HG03575 (cell line): ENCODE results near the gene CYB5RL.
"Not testable (repeated sequence)": the region's sequence is repeated elsewhere in the genome, so short reads cannot be mapped to it uniquely, and the experiment has no call there.

ENCODE experiments used
- ATAC-seq: cut with Tn5 transposase; IDR thresholded peaks from one replicate; pipeline ENCODE4 v1.9.1; 2021; ENCODE audit not compliant: unreplicated experiment, insufficient number of reproducible peaks, low FRiP score; ENCODE audit errors: extremely low read depth

Gene CYB5RL

DNA sequence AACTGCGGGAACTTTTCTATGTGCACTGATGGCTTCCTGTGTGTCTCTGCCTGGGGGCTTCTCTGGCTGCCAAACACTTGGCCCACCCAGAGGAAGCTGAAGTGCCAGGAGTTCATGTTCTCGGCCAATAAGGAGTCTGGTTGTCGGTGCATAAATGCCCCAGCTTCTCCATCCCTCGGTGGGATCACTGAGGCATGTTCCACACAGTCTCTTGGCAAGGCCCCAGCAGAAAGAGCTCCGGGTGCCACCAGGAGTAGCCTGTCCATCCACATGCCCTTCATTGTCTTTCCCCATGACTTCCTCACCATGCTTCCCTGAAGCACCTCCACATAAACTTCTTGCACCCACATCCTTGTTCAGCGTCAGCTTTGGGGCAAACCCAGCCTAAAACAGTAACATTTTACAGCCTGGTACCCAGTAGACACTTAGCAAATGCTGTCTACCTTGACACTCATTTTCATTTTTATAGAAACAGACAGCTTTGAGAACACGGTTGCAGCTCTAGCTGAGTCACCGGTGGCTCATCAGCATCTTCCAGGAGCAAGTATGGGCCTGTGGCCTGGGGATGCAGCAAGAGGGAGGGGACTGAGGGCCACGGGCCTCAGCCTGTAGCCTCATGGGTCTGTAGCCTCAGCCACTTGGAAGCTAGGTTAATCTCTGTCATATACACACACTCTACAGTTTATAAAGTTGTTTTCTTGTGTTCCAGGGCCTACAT is 32.2 kb downstream of the CYB5RL start:
- no peak for ATAC-seq

DNA sequence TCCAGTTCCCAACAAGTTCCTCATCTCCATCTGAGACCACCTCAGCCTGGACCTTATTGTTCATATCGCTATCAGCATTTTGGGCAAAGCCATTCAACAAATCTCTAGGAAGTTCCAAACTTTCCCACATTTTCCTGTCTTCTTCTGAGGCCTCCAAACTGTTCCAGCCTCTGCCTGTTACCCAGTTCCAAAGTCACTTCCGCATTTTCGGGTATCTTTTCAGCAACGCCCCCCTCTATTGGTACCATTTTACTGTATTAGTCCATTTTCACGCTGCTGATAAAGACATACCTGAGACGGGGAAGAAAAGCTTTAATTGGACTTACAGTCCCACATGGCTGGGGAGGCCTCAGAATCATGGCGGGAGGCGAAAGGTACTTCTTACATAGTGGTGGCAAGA is 33.5 kb downstream of the CYB5RL start:
- ATAC-seq, result not testable (repeated sequence)

DNA sequence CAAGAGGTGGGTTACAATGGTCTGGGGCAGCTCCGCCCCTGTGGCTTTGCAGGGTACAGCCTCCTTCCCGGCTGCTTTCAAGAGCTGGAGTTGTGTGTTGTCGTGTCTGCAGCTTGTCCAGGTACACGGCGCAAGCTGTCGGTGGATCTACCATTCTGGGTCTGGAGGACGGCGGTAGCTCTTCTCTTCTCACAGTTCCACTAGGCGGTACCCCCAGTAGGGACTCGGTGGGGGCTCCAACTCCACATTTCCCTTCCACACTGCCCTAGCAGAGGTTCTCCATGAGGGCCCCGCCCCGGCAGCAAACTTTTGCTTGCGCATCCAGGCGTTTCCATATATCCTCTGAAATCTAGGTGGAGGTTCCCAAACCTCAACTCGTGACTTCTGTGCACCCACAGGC is 34.7 kb downstream of the CYB5RL start:
- ATAC-seq, result no peak

DNA sequence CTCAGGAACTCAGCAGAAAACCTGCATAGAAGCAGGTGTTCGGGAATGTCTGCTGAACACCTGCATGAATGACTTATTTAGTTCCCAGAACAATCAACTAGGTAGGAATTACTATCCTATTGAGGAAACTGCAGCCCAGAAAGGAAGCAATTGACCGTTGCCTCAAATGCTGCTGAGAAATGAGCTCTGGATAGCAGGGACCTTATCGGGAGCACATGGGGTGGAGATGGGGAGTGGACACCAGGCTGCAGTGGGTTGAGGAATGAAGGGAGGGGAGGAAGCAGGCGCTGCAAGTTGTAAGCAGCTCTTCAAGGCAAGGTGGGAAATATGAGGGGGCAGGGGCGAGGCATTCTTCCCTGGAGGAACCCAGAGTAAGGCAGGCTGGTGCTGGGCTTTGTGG is 36.3 kb downstream of the CYB5RL start:
- ATAC-seq, result no peak

DNA sequence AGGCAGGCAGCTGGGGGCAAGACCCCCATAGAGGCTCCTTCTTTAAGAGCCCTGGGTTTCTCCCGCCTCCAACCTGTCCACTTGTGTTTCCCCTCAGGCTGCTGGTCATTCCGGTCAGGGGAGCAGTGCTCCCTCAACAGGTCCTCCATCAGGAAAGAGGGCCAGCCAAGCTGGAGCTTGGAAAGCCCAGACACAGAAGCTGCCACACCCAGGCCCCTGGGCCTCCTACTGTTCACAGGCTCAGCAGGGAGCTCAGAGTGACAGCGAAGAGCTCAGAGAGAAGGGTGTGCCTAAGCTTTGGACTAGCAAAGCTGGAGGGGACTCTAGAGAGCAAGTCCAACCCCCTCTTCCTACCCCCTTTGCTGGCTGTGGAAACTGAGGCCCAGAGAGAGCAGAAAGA is 36.8 kb downstream of the CYB5RL start:
- ATAC-seq, result no peak

DNA sequence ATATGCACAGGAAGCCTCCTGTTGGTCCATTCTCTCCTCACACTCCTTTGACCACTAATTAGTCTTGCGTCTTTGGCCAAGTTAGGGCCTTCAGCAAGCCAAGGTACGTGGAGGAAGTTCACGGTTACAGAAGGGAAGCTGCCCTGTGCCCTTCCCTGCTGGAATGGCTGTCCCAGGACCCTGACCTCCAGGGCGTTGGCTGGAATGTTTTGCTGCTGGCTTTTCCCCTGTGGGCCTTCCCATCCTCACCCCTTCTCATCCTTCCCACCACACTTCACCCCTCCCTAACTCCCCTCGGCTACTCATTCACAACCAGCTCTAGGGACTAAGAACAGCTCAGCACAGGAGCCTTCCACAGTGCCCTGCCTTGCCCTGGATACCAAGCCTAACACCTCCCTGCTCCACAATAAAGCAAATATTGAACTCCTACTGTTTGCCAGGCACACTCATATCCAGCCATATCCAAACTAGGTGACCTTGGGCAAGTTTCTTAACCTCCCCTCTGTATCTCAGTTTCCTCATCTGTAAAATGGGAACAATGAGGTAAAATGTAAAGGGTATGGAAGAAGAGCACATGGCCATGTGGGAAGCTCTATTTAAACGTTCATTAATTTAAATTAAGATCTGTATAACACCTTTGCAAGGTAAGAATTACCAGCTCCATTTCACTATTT is 38.2 kb downstream of the CYB5RL start:
- no peak for ATAC-seq

DNA sequence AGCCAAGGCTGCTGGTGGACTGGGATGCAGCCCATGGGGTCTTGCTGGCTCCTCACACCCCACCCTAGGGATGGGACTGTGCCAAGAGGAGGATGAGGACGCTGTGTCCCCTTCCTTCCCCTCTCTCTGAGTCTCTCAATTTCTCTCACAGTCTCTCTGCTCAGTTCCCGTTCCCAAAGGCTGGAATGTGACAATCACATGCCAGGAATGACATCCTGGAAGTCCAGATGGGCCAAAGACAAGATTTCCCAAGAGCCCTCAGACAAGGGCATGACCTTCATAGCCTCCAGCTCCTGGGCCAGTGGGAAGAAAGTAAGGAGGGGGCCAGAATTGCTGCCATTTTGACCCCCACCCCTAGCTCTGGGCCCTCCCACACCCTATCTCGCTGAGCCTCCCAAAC is 39.5 kb downstream of the CYB5RL start:
- no peak for ATAC-seq

DNA sequence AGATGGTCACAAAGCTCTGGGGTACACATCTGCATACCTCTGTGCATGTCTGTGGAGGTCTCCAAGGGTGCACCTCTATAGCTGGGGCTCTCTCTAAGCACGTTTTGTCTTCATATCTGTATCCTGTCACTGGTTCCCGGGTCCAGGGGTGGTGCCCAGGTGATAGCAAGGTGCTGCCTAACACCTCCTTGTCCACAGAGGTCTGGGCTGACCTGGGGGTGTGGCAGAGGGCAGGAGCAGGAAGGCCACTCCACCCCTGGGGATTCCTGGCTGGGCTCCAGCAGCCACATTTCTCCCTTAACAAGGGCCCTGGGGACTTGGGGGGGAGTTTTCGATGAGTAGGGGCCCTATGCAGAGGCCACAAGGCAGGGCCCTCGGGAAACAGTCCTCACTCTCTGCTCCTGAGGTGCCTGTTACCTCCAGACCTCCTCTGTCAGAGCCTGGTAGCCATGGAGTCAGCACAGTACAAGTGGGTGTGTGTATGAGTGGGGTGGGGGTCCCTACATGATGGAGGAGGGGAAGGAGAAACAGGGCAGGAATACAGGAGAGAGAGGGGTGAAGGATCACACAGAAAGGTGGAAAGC is 40.0 kb downstream of the CYB5RL start:
- ATAC-seq, result no peak

DNA sequence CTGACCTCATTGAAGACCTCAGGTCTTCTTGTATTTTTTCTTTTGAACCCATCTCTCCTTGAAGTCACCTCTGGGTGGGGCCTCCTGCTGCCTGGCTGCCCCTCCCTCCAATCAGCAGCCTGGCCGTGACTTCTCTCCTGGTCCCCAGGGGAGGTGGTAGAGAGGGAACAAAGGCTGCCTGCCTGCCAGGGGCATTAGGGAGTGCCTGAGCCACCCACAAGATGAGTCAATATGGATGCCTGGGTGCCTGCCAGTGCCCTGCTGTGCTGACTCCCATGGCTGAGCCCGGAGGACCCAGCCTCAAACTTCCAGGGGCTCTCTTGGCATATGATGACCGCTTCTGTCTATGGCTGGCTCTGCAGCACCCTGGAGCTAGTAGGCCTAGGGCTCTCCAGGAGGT is 41.8 kb downstream of the CYB5RL start:
- ATAC-seq, result no peak

DNA sequence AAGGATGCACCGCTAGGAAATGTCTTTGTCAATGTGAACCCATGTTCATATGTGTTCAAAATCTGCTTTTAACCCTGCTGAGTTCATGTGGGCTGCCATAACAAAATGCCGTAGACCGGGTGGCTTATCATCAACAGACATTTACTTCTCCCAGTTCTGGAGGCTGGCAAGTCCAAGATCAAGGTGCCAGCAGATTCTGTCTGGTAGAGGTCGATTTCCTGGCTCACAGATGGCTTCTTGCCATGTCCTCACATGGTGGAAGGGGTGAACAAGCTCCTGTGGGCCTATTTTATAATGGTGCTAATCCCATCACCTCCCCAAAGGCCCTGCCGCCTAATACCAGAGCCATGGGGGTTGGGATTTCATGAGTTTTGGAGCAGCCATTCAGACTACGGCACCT is 42.4 kb downstream of the CYB5RL start:
- ATAC-seq, result no peak

DNA sequence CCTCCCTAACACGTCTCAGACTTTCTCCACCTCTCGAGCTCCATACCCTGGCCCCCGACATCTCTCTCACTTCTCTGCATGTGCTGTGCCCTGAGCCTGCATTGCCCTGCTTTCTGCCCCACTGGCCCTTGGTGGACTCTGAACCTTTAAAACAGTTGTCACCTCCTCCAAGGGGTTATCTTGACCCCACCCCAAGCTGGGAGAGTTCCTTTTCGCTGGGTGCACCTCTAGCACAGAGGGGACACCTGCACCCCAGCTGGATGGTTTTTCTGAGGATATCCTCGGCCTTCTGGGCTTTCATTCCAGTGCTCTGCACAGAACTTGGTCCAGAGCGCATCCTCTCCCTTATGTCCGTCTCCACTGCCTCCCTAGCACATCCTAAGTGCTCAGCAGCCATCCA is 42.8 kb downstream of the CYB5RL start:
- no peak for ATAC-seq

DNA sequence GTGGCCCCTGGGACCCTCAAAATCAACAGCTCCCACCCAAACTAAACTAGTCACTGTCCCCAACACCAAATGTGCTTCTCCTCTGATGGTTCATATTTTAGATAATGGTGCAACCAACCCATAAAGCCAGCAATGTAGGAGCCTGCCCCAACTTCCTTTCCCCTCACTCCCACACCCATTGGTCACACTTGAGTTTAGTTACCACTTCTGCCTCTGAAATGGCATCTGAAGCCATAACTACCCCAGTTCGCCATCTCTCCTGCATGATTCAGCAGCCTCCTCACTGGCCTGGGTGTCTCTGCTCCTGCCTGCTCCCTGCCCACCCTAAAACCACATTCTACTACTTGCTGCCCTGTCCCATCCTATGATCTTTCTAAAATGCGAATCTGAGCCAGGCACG is 43.6 kb downstream of the CYB5RL start:
- ATAC-seq, result no peak

DNA sequence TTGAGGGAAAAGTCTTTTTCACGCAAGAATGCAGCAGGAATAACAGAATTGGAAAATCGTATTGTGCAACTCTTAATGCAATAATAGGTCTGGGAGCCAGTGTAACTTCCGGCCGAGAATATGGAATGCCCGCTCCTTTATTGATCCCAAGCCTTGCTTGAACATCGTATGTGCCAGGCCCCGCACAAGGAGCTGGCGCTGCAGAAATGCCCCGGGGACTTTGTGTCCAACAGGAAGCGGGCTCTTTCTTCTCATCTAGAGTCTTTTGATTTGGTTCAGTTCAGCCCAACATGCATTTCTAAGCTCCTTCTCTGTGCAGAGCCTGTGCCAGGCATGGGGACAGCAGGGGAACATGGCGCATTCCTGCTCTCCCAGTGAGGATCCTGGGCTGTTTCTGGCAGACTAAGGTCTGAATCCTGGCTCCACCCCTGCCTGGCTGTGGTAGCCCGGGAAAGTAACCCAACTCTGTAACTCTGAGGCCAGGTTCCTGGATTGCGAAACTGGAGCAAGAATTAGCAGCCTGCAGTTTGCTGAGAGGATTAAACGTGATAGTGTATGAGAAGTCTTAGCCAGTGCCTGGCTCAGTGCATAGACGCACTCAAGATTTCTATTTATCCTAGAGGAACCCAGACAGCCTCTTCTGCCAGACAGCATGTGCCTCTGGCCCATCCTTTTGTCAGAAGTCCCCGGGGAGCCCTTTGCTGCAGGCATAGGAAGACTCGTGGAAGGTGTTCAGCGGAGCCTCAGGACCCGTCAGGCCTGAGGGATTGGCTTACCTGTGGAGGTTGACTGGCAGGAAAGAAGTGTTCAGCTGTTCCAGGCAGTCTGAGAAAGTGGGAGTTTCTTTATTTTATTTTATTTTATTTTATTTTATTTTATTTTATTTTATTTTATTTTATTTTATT is 46.0 kb downstream of the CYB5RL start:
- no peak for ATAC-seq

DNA sequence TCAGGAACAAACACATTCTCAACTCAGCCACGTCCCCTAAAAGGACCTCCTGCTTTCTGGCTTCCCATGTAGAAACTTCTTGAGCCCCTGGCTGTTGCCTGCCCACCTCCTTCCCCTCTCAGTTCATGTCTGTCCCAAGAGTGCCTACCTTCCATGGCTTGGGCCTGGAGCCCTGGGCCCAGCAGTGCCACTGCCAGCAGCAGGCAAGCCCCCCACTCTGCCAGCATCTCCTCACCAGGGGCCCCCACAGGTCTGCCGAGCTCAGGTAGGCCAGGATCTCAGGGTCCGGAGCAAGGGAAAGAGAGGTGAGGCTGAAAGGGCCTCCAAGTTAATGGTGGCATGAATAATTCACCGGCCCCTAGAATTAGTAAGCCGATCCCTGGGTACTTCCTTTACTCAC is 47.1 kb downstream of the CYB5RL start, which contains the start of gene CDCP2:
TSS of gene CDCP2 (minus strand) at position 305 of the 400 bp plus-strand sequence. CDS start at position 227, 78 bp downstream.
- no peak for ATAC-seq

DNA sequence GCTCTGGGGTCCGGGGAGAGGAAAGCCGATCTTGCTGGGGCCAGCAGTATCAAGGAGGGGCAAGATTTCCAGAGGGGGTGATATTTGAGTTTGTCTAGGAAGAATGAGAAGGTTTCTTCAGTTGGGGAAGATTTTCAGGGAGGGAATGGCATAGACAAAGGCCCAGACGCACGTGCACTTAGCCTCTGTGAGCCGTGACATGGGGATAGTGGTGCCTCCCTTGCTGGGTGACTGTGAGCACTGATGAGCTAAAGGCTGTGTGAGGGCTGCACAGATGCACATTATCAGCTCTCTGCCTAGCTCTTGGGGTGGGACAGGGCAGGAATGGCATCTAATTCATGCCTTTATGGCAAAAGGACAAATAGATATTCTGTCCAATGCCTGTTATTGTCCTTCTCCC is 48.8 kb downstream of the CYB5RL start:
- no peak for ATAC-seq
